ENCODE data around the gene CHST13.

The CHST13 gene

DNA sequence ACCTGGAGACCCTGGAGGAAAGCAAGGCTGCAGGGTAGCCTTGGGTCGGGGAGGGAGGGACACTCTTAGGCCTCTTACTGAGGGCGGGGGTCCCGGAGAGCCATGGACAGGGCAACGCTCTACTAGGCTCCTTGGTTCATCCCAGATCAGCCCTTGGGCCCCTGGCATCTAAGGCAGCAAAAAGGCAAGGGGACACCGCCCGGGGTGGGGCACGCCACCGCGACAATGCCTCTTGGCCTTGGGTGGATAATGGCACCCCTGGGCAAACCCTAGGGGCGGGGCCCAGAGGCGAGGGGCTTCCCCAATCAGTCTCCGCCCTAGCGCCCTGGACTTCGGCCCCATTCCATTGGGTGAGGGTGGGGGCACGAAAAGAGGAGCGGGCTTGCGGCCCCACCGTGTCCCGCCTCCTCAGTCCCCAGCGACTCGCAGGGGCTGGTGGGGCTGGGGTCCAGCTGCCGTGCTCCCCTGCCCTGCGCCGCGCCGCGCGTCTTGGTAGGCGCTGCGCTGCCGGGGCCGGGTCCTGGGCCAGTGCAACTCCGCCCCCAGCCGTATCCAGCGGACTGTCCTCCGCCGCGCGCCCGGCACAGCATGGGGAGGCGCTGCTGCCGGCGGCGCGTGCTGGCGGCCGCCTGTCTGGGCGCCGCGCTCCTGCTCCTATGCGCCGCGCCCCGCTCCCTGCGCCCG is at the start of gene CHST13:
Gene CHST13, plus strand, starts transcription at position 411 of the 684 bp plus-strand sequence. Its CDS starts 178 bp downstream, at position 589.
- DNase-seq (ENCODE audit: low spot score), result peak; percentile 74

DNA sequence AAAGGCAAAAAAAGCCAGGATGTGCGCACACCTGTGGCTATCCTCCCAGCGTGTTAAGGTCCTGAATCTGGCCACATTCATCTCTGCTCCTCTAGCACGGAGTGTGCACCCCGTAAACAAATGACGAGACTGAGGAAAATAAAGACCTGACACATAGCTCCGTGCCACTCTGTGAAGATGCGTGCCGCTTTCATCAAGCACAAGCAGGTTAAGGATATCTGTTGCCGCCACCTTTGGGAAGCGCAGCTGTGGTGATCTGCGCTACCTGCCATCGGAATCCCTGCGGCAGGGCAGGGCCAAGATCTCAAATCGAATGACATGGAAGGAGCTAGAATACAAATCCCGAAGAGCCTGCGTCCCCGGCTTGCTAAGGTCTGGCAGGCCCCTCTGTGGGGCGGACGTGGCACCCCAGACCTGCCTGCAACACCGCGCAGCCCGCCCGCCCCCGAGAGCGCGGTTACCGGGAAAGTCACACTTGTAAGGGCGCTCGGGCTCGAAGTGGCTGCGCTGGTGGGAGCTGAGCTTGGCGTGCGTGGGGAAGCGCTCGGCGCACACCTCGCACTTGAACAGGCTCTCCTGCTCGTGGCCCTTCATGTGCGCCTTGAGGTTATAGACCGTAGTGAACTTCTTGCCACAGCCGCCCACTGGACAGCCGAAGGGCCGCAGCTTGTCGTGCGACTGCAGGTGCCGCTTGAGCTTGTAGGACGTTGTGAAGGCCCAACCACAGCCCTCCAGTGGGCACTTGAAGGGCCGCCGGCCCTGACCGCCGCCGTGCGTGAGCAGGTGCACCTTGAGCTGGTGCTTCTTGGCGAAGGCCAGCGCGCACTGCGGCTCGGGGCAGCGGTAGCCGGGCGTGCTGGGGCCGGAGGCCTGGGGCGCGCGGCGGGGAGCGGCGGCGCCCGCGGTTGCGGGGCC is 49.2 kb upstream of the CHST13 start:
- peak; percentile 60 for DNase-seq (ENCODE audit: low spot score)

DNA sequence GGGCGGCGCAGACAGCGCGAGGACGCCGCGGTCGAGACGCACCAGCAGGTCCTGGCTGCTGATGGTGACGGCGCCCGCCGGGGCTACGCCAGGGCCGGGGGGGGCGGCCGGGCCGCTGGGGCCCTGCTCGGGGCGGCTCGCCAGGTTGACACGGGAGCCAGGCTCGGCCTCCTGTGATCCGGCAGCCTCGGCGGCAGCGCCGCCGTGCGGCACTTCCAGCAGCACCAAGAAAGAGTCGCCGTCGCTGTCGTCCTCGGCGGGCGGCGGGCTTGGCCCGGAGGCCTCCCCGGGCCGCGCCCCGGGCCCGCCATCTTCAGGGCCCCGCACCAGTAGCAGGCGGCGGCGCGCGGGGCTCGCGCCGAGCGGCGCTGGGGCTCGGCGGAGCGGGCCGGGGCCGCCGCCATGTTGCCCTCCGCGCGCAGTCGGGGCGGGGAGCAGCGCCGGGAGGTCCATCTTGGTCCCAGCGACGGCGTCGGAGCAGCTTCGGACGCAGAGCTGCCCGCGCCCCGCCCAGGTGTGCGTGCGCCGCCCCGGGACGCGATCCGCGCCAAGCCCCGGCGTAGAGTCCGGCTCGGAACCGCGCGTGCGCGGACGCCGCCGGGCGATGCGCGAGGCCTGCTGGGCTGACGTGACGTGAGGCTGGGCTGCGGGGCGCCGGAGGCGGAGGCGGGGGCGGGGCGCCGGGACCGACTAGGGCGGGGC is 48.4 kb upstream of the CHST13 start, which contains the start of gene ZXDC:
Gene ZXDC, minus strand, starts transcription at position 479 of the 702 bp plus-strand sequence. Its CDS starts 26 bp downstream, at position 453.
- peak; percentile 100 for DNase-seq (ENCODE audit: low spot score)

DNA sequence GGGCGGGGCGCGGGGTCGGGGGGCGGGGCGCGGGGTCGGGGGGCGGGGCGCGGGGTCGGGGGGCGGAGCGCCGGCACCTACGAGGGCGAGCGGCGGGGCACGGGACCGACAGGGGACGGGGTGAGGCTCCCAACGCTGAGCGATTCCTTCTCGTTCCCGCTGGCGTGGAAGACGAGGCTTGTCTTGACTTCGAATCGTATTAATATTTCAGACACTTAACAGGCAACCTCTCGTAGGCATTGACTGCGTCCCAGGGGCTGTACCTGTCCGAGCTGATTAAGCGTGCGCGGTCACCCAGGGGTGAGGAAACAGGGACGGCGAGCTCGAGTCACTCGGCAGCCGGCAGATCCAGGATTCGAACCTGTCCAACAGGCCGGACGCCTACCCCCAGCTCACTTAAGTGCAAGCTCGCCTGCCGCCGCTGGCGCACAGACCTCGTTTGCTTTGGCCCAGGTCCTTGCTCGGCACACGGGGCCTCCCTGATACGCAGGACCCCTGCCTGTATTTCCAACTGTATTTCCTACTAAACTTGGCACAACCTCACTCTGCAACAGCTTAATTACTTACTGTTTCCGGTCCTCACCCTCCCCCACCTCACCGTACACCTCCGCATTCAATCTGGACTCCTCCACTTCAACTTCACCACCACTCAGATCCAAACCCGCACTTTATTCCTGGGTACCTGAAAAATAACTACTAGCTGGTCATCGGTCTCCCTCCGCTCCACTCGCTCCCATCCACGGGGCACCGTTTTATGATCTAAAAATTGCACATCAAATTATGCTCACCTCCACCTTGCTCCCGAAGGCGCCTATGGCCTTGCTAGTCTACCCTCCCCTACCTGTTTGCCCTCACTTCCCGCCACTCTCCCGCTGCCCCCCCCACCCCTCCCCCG is 47.5 kb upstream of the CHST13 start:
- peak; percentile 60 for DNase-seq (ENCODE audit: low spot score)

GRCh38 chr3:126477061-126477380 is 46.9 kb upstream of the CHST13 start:
- DNase-seq (ENCODE audit: low spot score), result no peak

DNA sequence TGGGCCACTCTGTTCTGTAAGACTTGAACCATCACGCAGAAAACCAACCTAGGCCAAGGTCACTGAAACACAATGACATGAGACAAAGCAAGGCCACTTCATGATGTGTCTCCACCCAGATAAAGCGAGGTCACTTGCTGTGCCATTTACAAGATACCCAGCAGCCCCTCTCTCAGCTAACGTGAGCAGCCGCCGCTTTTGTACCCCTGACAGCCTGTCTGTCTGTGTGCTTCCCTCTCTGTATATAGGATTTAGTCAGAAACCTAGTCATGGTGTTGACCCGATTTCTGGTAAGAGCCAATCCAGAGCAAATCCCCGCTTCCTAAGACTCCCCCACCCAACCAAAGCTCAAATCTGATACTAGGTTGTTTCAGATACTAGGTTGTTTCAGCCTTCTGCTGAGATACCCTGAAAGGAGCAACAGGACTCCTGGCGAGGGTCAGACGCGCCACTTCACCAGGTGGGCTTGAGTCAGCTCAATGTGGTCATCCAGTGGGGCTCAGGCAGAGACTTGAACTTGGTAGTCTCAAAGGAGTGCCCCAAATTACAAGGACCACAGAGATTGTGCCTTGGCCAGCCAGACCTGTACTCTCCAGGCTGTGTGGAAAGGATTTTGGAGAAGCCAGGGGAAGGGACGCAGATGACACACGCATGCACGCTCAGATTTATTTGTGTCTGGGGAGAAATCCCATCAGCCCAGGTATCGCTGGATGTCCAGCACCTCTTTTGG is 45.2 kb upstream of the CHST13 start:
- DNase-seq (ENCODE audit: low spot score), result no peak

DNA sequence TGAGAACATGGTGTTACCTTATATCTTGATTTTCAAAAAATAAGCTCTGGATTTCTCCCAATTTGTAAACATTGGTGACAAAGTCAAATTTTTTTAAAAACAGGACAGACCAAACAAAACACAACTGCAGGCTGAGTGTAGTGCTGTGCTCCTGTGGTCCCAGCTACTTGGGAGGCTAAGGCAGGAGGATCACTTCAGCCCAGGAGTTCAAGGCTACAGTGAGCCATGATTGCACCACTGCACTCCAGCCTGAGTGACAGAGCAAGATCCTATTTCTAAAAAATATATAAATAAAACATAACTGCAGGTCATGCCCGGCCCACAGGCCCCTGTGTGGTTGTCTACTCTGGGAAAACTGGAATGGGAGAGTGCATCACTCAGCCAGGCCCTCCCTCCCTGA is 44.3 kb upstream of the CHST13 start:
- DNase-seq (ENCODE audit: low spot score), result no peak

- no peak for DNase-seq (ENCODE audit: low spot score)
These were observed 43.7 kb upstream of the CHST13 start for GRCh38 chr3:126480206-126480605.

DNA sequence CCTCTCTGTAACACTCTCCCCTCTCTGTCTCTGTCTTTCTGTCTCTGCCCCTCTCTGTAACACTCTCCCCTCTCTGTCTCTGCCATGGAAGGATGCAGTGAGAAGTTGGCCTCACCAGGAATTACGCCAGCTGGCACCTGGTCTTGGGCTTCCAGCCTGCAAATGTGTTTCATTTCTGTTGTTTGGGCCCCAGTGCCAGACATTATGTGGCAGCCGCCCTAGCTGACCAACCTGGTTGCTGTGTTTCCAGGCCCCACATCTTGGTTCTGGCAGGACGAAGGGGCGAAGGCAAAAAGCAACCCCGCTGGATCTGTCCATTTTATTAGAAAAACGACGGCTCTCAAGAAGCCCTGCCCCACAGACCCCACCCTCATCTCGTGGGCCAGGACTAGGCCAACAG is 43.1 kb upstream of the CHST13 start:
- DNase-seq (ENCODE audit: low spot score), result no peak

- no peak for DNase-seq (ENCODE audit: low spot score)
These were observed 42.0 kb upstream of the CHST13 start for GRCh38 chr3:126481808-126482502.

DNA sequence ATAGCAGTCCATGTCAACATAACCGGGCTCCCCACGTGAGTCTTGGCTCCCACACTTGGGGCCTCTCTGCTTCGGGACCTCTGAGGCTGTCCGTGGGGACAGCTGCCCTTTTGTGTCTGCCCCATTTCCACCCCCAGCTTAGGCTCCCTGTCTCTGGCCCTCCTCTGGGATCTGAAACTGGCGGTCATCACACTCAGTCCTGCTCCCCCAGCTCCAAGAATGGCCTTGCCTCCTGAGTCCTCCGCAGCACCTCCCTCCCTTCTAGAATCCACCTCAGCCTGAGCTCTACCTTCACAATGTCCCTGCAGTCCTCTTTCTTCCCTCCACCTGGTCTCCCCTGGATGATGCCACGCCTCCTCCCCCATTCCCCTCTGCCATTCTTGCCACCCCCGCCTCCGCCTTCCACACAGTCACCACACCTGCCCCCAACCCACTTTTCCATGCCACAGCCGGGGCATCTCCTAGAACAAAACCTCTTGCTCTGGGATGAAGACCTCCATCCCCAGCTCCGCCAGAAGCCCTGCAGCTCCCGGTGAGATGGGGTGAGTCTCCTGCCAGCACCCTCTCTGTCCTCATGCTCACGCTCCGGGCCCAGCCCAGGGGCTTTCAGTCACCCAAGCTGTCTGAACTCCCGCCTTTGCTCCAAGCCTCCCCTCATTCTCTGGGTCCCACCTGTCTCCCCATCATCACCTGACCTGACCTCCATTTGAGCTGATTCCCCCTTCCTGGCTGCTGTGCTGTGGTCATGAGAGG is 41.3 kb upstream of the CHST13 start:
- DNase-seq (ENCODE audit: low spot score), result no peak

GRCh38 chr3:126483321-126483761 is 40.6 kb upstream of the CHST13 start:
- DNase-seq (ENCODE audit: low spot score), result no peak

DNA sequence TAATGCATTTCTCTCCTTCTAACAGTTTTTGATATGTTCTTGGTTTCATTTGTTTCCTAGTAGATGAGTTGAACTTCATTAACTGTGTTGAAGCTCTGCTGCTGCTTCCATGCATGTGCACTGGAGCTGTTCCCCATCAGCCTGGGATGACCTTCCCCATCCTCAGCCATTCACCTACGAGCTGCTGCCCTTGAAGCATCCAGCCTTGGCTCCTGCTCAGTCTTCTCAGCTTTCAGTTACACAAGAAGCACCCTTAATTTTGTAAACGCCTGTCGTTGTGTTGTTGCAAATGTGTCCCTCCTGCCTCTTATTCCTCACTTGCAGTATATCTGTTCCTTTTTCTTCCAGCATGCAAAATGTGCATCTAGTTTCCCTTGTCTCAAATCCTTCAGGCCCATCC is 39.8 kb upstream of the CHST13 start:
- DNase-seq (ENCODE audit: low spot score), result no peak

DNA sequence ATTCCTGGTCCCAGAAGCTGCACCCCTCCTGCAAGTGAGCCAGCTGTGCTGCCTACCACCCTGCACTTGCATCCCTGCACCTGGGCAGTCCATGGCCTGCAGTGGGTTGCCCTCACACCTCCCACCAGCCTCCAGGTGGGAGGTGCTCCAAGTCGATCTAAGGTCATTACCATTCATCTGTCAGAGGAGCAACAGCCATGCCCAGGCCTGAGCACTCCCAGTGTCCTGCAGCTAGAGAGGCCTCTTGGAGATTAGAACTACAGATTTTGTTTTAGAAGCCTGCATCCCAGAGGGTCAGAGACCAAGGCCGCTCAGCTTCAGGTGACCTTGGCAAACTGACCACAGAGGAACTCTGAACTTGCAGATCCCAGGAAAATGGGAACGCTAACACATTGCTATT is 39.3 kb upstream of the CHST13 start:
- DNase-seq (ENCODE audit: low spot score), result no peak

DNA sequence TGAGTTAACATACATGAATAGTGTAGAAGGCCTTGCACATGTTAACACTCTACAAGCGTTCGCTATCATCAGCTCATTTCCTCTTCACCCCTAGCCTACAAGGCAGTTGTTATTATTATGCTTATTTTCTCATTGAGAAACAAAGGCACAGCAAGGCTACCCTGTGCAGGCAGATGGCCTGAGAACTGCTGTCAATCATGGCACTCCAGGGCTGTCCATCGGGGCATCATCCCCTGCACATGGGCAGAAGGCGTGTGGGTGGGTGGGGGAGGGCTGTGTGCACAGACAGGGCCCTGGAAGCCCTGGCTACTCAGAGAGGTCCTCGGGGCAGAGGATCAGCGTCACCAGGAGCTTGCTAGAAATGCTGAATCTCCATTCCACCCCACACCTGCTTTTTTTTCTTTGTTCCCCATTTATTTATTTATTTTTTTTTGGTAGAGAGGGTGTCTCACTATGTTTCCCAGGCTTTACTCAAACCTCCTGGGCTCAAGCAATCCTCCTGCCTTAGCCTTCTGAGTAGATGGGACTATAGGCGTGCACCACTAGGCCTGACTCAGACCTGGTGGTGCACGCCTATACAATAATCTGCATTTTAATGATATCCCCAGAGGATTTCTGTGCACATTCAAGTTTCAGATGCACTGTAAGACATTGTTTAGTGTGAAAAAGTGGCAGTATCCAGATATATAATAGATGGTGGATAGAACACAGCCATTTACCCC is 38.6 kb upstream of the CHST13 start:
- DNase-seq (ENCODE audit: low spot score), result no peak

DNA sequence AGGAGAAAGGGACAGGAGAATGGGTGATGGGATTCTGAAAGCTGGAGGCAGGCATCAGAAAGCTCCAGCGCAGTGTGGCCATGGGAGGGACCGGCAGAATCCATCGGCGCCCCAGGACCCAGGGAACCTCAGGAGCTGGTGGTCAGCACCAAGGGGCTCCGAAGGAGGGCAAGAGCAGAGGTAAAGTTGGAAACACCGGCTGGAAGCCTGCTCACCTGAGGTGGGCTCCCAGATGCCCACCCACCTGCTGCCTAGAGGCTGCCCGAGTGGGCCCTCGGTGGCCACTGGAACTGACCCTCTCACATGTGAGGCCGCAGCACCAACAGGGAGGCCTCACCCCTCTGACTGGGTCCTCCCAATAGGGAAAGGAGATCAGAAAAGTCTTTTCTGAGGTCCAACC is 38.0 kb upstream of the CHST13 start:
- no peak for DNase-seq (ENCODE audit: low spot score)

DNA sequence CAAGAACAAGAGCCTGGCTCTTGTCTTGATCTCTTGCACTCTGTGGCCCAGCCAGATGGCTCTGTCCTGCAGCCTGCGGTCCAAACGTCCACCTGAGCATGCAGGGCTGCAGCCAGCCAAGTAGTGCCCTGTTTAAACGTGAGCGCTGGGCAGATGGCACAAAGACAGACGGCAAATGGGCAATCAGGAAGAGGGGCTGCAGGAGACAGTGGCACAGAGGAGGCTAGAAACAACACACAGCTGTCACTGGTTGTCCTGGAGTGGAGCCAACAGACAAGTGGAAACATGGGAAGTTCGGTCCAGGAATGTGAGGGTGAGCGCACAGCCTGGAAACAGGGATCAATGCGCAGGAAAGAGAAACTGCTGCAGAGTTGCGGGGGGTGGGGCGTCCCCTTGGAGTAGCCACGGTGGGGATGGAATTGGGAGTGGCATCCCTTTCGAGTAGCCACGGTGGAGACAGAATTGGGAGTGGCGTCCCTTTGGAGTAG is 37.6 kb upstream of the CHST13 start:
- no peak for DNase-seq (ENCODE audit: low spot score)

DNA sequence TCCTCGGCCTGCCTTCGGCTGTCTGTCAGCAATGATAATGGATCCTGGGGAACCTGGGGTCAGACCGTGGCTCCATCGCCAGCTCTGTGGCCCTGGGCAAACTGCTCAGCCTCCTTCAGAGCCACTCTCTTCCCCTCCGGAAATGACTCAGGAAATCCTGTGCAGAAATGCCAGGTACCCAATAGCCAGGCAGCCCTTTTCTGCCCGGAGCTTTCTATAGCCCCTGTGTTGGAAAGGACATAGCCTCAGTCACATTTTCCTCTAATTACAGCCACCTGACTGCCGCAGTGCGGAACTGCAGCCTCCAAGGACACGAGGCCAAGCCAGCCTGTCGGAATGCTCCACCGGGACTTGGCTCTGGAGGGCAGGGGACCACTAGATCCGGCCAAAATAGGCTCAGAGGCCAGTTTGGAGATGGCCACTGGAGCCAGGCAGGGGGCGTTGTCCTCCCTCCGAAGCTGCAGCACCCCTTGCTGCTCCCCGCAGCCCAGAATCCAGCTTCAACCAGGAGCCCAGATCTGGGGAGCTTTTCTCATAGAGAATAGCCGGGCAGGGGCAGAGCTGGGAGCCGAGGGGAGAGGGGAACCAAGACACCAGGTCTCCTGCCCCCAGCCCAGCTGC is 36.7 kb upstream of the CHST13 start:
- DNase-seq (ENCODE audit: low spot score), result no peak
